H1 (cell line): ENCODE measurements around the gene COL4A2. TPM values are rescaled to one million over a fixed set of nuclear protein-coding genes. Genes with fewer than 3 reads are reported as not detected.

ENCODE experiments used
- CTCF ChIA-PET: fragments of 300-600 bp; sonication (Branson Sonifier 250); formaldehyde crosslinking; loops from one replicate; lab custom pipeline; 2021; ENCODE audit not compliant: partially characterized antibody; lab: Charles Lee
- POLR2A ChIA-PET: fragments of 300-600 bp; sonication (Branson Sonifier 250); formaldehyde crosslinking; loops from one replicate; lab custom pipeline; 2021; ENCODE audit warnings: inconsistent platforms; ENCODE audit not compliant: partially characterized antibody; lab: Charles Lee
- DNase-seq, 2 experiments: peaks; one replicate each; pipeline versions ENCODE4 v3.0.0 to v3.0.0-alpha.2; 2010 to 2022; ENCODE audit warnings: low spot score in 2 of 2, low read depth in 1 of 2, mixed read lengths in 1 of 2
- FAIRE-seq: peaks from 2 replicates; lab custom pipeline; 2011; peaks lifted over from hg19 to GRCh38; lab: Jason Lieb, UNC
- H2AFZ ChIP-seq: 2 replicates; pipeline ENCODE4 v1.8.1; 2012; ENCODE audit warnings: low read length, inconsistent platforms
- H2AK5ac ChIP-seq: 2 replicates; pipeline ENCODE4 v1.6.1; 2013; ENCODE audit warnings: low read depth, low read length
- H2BK120ac ChIP-seq: replicated peaks from 2 replicates; pipeline ENCODE3; 2013; ENCODE audit warnings: low read depth, low read length, inconsistent platforms
- H2BK12ac ChIP-seq: 2 replicates; pipeline ENCODE4 v1.6.1; 2013; ENCODE audit warnings: low read depth, low read length
- H2BK15ac ChIP-seq: 2 replicates; pipeline ENCODE4 v1.6.1; 2013; ENCODE audit warnings: low read length
- H2BK20ac ChIP-seq: 2 replicates; pipeline ENCODE4 v1.6.1; 2013; ENCODE audit warnings: low read length
- H2BK5ac ChIP-seq: 2 replicates; pipeline ENCODE4 v1.6.1; 2013; ENCODE audit warnings: low read depth, low read length
- H3K14ac ChIP-seq: 2 replicates; pipeline ENCODE4 v1.6.1; 2013; ENCODE audit warnings: inconsistent platforms; ENCODE audit not compliant: insufficient read length
- H3K18ac ChIP-seq: 2 replicates; pipeline ENCODE4 v1.6.1; 2013; ENCODE audit warnings: low read length; ENCODE audit errors: extremely low read depth
- H3K23ac ChIP-seq: 2 replicates; pipeline ENCODE4 v1.6.1; 2013; ENCODE audit warnings: inconsistent platforms; ENCODE audit not compliant: insufficient read length
- H3K23me2 ChIP-seq: 2 replicates; pipeline ENCODE4 v1.6.1; 2013; ENCODE audit warnings: low read depth, low read length
- H3K27ac ChIP-seq: 2 replicates; pipeline ENCODE4 v1.6.1; 2011; ENCODE audit warnings: low read depth, low read length, inconsistent platforms
- H3K27me3 ChIP-seq, 4 experiments: replicated peaks in 1 of 4; 1 replicate in 1 of 4; 2 replicates in 3 of 4; pipeline versions ENCODE4 v1.6.1 to v1.8.1; 2011 to 2013; ENCODE audit warnings: low read length in 3 of 4, mild to moderate bottlenecking in 3 of 4, inconsistent platforms in 2 of 4, mixed read lengths in 2 of 4, moderate library complexity in 1 of 4; ENCODE audit not compliant: control insufficient read depth in 3 of 4, insufficient read depth in 3 of 4; ENCODE audit errors: extremely low read depth in 1 of 4
- H3K36me3 ChIP-seq, 4 experiments: 2 replicates each; pipeline versions ENCODE4 v1.6.1 to v1.8.1; 2011 to 2013; ENCODE audit warnings: mild to moderate bottlenecking in 4 of 4, low read length in 3 of 4, moderate library complexity in 2 of 4, control low read depth in 1 of 4, inconsistent platforms in 1 of 4; ENCODE audit not compliant: insufficient read depth in 4 of 4, control insufficient read depth in 2 of 4
- H3K4ac ChIP-seq: replicated peaks from 2 replicates; pipeline ENCODE3; 2013; ENCODE audit warnings: low read length, low read depth, mixed read lengths, inconsistent platforms; ENCODE audit not compliant: insufficient read length
- H3K4me1 ChIP-seq, 4 experiments: replicated peaks in 1 of 4; 1 replicate in 1 of 4; 2 replicates in 3 of 4; pipeline versions ENCODE4 v1.6.1 to v1.8.1; 2011 to 2013; ENCODE audit warnings: low read length in 3 of 4, inconsistent platforms in 2 of 4, mixed read lengths in 1 of 4; ENCODE audit not compliant: insufficient read depth in 4 of 4, control insufficient read depth in 3 of 4
- H3K4me2 ChIP-seq, 2 experiments: 2 replicates each; pipeline versions ENCODE4 v1.6.1 to v1.8.1; 2011 to 2013; ENCODE audit warnings: low read depth in 2 of 2, low read length in 2 of 2, control low read depth in 1 of 2, inconsistent platforms in 1 of 2, mild to moderate bottlenecking in 1 of 2; ENCODE audit not compliant: insufficient read depth in 1 of 2
- H3K4me3 ChIP-seq, 4 experiments: fragments of 200-600, 300-600 bp in 1 of 4; sonication (generic), shearing (Covaris generic), sonication (Bioruptor Twin) in 1 of 4; 2 replicates each; pipeline versions ENCODE4 v1.5.1 to v1.8.1; 2011 to 2016; ENCODE audit warnings: low read length in 4 of 4, low read depth in 3 of 4, control low read depth in 2 of 4, inconsistent platforms in 2 of 4, mild to moderate bottlenecking in 2 of 4, mixed read lengths in 1 of 4, moderate library complexity in 1 of 4; ENCODE audit not compliant: insufficient read depth in 2 of 4; ENCODE audit errors: extremely low read depth in 1 of 4
- H3K56ac ChIP-seq: replicated peaks from 2 replicates; pipeline ENCODE3; 2013; ENCODE audit warnings: low read depth, mild to moderate bottlenecking, mixed read lengths, low read length, inconsistent platforms; ENCODE audit not compliant: insufficient read length
- H3K79me1 ChIP-seq: 2 replicates; pipeline ENCODE4 v1.6.1; 2013; ENCODE audit warnings: low read depth, low read length, control low read depth
- H3K79me2 ChIP-seq, 2 experiments: 2 replicates each; pipeline versions ENCODE4 v1.6.1 to v1.8.1; 2012 to 2013; ENCODE audit warnings: low read length in 2 of 2, mild to moderate bottlenecking in 2 of 2, inconsistent platforms in 1 of 2; ENCODE audit not compliant: insufficient read depth in 2 of 2, control insufficient read depth in 1 of 2
- H3K9ac ChIP-seq, 4 experiments: replicated peaks in 1 of 4; 1 replicate in 1 of 4; 2 replicates in 3 of 4; pipeline versions ENCODE4 v1.6.1 to v1.8.1; 2011 to 2013; ENCODE audit warnings: low read depth in 3 of 4, low read length in 3 of 4, control low read depth in 2 of 4, mild to moderate bottlenecking in 2 of 4, moderate library complexity in 2 of 4, inconsistent platforms in 1 of 4; ENCODE audit errors: extremely low read depth in 1 of 4
- H3K9me3 ChIP-seq, 2 experiments: 2 replicates each; pipeline versions ENCODE4 v1.6.1 to v1.8.1; 2012 to 2013; ENCODE audit warnings: mild to moderate bottlenecking in 2 of 2, moderate library complexity in 2 of 2, control low read depth in 1 of 2, inconsistent platforms in 1 of 2, low read depth in 1 of 2, low read length in 1 of 2, mixed read lengths in 1 of 2; ENCODE audit not compliant: insufficient read depth in 2 of 2
- H4K20me1 ChIP-seq, 2 experiments: replicated peaks in 1 of 2; 2 replicates each; pipeline versions ENCODE3 to v1.8.1; 2011 to 2013; ENCODE audit warnings: inconsistent platforms in 2 of 2, low read length in 2 of 2, mild to moderate bottlenecking in 1 of 2; ENCODE audit not compliant: insufficient read depth in 2 of 2, control insufficient read depth in 1 of 2
- H4K5ac ChIP-seq: 2 replicates; pipeline ENCODE4 v1.6.1; 2013; ENCODE audit warnings: low read length, low read depth, mixed read lengths, inconsistent platforms; ENCODE audit not compliant: insufficient read length
- H4K8ac ChIP-seq: 2 replicates; pipeline ENCODE4 v1.8.0; 2013; ENCODE audit warnings: mild to moderate bottlenecking, moderate library complexity, low read length, inconsistent platforms; ENCODE audit not compliant: insufficient read depth; ENCODE audit errors: extremely low read depth
- H4K91ac ChIP-seq: replicated peaks from 2 replicates; pipeline ENCODE3; 2013; ENCODE audit warnings: low read length, mixed read lengths, inconsistent platforms; ENCODE audit not compliant: insufficient read length
- FOSL1 ChIP-seq: IDR thresholded peaks from 2 replicates; pipeline ENCODE4 v1.6.1; 2011; ENCODE audit warnings: mild to moderate bottlenecking, low read depth, low read length, moderate library complexity; ENCODE audit not compliant: insufficient read depth
- RFX5 ChIP-seq: IDR thresholded peaks from 2 replicates; pipeline ENCODE4 v1.6.1; 2011; ENCODE audit warnings: low read depth, low read length, improper control_type of control experiment, borderline replicate concordance
- USF2 ChIP-seq: IDR thresholded peaks from 2 replicates; pipeline ENCODE4 v1.6.1; 2011; ENCODE audit warnings: low read length, improper control_type of control experiment
- WGBS, 2 experiments: shearing (Covaris generic) in 1 of 2; methylation state at CpG; one replicate each; pipeline versions ENCODE4 v1.1.6 to v1.1.7; 2013 to 2015; ENCODE audit warnings: low lambda C conversion rate in 2 of 2, mixed read lengths in 2 of 2, inconsistent platforms in 1 of 2, low coverage in 1 of 2, missing lambda C conversion rate in 1 of 2; ENCODE audit not compliant: insufficient replicate concordance in 2 of 2, insufficient coverage in 1 of 2, insufficient read length in 1 of 2; ENCODE audit errors: extremely low coverage in 1 of 2, missing lambda C conversion rate in 1 of 2; 5-methylcytosine and 5-hydroxymethylcytosine counted together
- polyA plus RNA-seq, 7 experiments: library from polyadenylated mRNA; depleted of rRNA in 3 of 7; stranded (reverse) in 5 of 7; unstranded in 2 of 7; fragments of >200 nt in 5 of 7; fragments of 200-250 nt in 2 of 7; gene quantifications; 1 replicate in 5 of 7; 2 replicates in 1 of 7; 4 replicates in 1 of 7; pipeline versions ENCODE4 v1.2.1 to v1.2.3, GENCODE V29; 2011 to 2013; ENCODE audit warnings: missing spikeins in 2 of 7, mixed read lengths in 2 of 7
- total RNA-seq: library from RNA; stranded (reverse); fragmentation: NEBNext Ultra II Directional; extraction: Animal tissue kit (Norgen Biotek cat#: 25700); gene quantifications from 2 replicates; pipeline ENCODE4 v1.2.1, GENCODE V29; 2021

The COL4A2 gene
- total and polyA plus RNA-seq, 2 of the 8 experiments (the other 6 are each of a cell fraction or from before 2014, with no cell fraction given): 80.4 to 87.3 TPM

DNA sequence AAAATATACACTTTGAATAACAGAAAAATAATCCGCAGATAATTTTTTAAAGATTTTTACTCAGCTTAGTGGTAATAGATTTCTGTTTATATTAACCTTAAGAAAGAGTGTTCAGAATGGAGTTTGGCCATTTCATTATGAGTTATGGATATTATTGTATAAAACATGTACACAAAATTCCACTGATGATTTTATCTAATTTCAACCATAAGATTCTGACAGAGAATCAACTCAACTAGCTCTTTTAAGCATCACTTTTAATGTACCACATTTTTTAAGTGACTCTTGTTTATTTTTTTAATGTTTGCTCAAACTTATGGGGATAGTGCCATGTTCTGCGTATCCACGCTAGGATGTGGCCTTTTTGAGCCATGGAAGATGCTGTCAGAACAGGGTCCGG lies 75.7 kb downstream of the COL4A2 start:
- no peak overlapping the region for H3K9ac ChIP-seq
- POLR2A ChIA-PET: no interaction called here
- no peak for FAIRE-seq

More for the DNA sequence above, 75.7 kb downstream of the COL4A2 start:
- Histone ChIP-seq H3K18ac (no peak overlapping the region), H2AK5ac (no peak overlapping the region), H4K8ac (no peak overlapping the region), H4K20me1 (peaks cover 3 to 11% of the 10 kb centered on the region in 2 experiments), H3K4me3 (no peak overlapping the region), H2BK12ac (no peak overlapping the region), H3K79me1 (0 out of 2 replicates have a peak, but pooled peaks cover 4% of the 10 kb centered on the region), H3K36me3 (no peaks in the 10 kb centered on the region; a peak in 1 of 8 replicates), H3K9me3 (peaks cover 0 to 7% of the 10 kb centered on the region in 2 experiments; a peak in 1 of 4 replicates), H2BK120ac (no peak overlapping the region), H2BK5ac (no peak overlapping the region), H3K23ac (no peak overlapping the region), H2AFZ (no peak overlapping the region), H2BK15ac (no peak overlapping the region), H3K27ac (no peak overlapping the region), H3K4ac (no peak overlapping the region)
- no peak for DNase-seq
- WGBS, 2 experiments: 92% methylated on average over 4 of the region's 4 CpGs; no CpG with 5 or more reads in 1 of the 2 experiments
- TF ChIP-seq FOSL1 (no peak), RFX5 (no peak), USF2 (no peak)
- TF ChIP-seq, all 59 proteins: peak for 0
- H3K14ac ChIP-seq: no peak overlapping the region
- H3K79me2 ChIP-seq: no peaks in the 10 kb centered on the region; a peak in 1 of 4 replicates
- no peak overlapping the region for H3K56ac ChIP-seq
- H3K27me3 ChIP-seq: peaks cover 0 to 3% (median under 1%) of the 10 kb centered on the region in 4 experiments; a peak in 2 of 7 replicates
- no peak overlapping the region for H2BK20ac ChIP-seq
- H4K91ac ChIP-seq: no peak overlapping the region
- H3K4me2 ChIP-seq: no peak overlapping the region
- H3K23me2 ChIP-seq: no peaks in the 10 kb centered on the region
- H3K4me1 ChIP-seq: peaks cover 3 to 18% (median 13%) of the 10 kb centered on the region in 4 experiments
- no peak overlapping the region for H4K5ac ChIP-seq
- CTCF ChIA-PET: interaction anchor here (0.7 to 1.6 kb wide), 4 partner anchors 28 to 135 kb away, joined by 3 to 5 read pairs (median 4); no protein-coding TSS in a partner anchor
